GM18907 (cell line): ENCODE measurements around the gene ALDH3B2.
"Not testable (repeated sequence)": the region's sequence is repeated elsewhere in the genome, so short reads cannot be mapped to it uniquely, and the experiment has no call there.

Experiments used
- ATAC-seq: cut with Tn5 transposase; IDR thresholded peaks from one replicate; pipeline ENCODE4 v1.9.1; 2021; ENCODE audit warnings: mild to moderate bottlenecking, moderate library complexity; ENCODE audit not compliant: unreplicated experiment

The ALDH3B2 gene

GRCh38 chr11:67631411-67631810, 43.0 kb downstream of the ALDH3B2 start:
- no peak for ATAC-seq

DNA sequence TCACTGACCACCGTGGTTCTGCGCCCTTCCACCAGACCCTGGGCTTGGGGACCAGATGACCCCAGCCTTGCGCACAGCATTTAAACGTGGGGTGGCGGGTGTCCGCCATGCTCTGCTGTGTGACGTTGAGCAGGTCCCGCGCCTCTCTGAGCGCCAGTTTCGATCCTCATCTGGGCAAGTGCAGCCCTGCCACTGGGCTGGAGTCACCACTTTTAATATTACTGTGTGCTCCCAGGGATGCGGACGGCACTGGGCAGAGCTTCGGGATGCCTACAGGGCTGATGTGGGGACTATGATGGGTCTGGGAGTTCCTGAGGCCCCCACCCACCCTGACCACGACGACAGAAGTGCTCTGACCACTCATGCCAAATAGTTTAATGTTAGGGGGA, 43.5 kb downstream of the ALDH3B2 start:
- no peak for ATAC-seq

- ATAC-seq: peak; percentile 58
Observed at GRCh38 chr11:67630228-67630942, 44.0 kb downstream of the ALDH3B2 start.

DNA sequence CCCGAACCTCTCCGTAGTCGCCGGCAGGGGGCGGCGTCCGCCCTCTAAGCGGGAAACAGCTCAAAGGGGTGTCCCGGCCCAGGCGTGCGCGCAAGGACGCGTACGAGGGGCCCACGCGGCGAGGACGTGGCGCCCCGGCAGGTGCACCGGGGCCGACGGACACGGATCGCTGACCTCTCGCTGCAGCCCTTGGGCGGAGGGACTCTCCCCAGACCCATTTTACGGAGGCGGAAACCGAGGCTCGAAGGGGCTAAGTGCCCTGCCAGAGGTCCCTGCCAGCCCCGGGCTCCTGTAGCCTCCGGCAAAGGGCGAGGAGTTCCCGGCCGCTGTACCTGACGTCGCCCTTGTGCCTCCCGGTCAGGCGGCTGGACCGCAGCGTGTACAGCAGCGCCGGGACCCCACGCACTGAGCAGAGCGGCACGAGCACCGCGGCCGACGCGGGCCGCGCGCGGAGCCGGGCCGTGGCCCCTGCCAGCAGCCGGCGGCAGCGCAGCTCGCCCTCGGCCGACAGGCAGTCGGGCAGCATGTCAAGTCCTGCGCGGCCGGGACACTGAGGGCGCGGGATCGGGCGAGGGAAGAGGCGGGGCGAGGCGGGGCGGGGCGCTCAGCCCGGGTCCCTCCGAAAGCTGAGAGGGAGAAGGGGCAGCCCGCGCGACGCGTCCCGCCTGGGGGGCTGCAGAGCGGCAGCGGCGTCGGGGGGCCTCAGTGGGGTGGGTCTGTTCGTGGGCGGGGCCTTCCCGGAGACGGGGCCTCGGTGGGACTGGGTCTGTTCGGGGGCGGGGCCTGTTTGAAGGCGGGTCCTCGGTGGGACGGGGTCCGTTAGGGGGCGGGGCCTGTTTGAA, 44.8 kb downstream of the ALDH3B2 start, which contains the start of gene NUDT8:
NUDT8 (minus strand) TSS at position 552 of the 842 bp plus-strand sequence; CDS start at position 526, 26 bp downstream.
- peak; percentile 42 for ATAC-seq

- no peak for ATAC-seq
Observed at GRCh38 chr11:67628710-67629385, 45.6 kb downstream of the ALDH3B2 start.

- no peak for ATAC-seq
Observed at GRCh38 chr11:67627812-67628624, 46.4 kb downstream of the ALDH3B2 start.

DNA sequence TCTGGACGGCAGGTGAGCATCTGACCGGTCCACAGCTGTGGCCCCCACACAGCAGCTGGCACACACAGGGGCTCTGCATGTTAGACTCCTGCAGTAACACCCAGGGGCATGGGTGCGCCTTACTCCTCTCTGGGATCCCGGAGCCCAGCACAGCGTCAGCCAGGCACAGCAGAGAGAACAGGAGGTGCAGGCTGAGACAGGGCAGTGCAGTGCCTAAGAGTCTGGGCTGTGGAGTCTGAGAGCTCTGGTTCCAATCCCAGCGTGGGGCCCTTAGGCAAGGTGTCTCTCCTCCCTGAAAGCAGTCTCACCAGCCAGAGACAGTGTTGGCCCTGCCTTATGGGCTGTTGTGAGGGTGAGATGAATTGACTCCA, 47.0 kb downstream of the ALDH3B2 start:
- ATAC-seq: no peak

- no peak for ATAC-seq
Observed at GRCh38 chr11:67626970-67627369, 47.5 kb downstream of the ALDH3B2 start.

DNA sequence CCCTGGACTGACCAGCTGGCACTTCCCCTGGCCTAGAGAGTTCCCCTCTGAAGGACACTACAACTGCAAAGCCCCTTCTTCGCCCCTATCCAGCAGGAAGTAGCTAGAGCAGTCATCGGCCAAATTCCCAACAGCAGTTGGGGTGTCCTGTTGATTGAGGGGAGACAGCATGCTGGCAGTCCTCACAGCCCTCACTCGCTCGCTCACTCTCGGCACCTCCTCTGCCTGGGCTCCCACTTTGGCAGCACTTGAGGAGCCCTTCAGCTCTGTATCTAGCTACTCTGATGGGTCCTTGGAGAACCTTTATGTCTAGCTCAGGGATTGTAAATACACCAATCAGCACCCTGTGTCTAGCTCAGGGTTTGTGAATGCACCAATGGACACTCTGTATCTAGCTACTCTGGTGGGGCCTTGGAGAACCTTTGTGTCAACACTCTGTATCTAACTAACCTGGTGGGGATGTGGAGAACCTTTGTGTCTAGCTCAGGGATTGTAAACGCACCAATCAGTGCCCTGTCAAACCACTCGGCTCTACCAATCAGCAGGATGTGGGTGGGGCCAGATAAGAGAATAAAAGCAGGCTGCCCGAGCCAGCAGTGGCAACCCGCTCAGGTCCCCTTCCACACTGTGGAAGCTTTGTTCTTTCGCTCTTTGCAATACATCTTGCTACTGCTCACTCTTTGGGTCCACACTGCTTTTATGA, 48.1 kb downstream of the ALDH3B2 start:
- ATAC-seq: not testable (repeated sequence)

GRCh38 chr11:67623795-67624194, 50.6 kb downstream of the ALDH3B2 start:
- ATAC-seq: not testable (repeated sequence)

DNA sequence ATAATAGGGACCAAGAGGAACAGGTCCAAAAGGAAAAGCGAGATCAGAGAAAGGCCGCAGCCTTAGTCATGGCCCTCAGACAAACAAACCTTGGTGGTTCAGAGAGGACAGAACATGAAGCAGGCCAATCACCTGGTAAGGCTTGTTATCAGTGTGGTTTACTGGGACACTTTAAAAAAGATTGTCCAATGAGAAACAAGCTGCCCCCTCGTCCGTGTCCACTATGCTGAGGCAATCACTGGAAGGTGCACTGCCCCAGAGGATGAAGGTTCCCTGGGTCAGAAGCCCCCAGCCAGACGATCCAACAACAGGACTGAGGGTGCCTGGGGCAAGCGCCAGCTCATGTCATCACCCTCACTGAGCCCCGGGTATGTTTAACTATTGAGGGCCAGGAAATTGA, 51.5 kb downstream of the ALDH3B2 start:
- not testable (repeated sequence) for ATAC-seq

GRCh38 chr11:67621928-67622327, 52.5 kb downstream of the ALDH3B2 start:
- ATAC-seq: not testable (repeated sequence)

GRCh38 chr11:67620621-67621020, 53.8 kb downstream of the ALDH3B2 start:
- ATAC-seq: not testable (repeated sequence)

DNA sequence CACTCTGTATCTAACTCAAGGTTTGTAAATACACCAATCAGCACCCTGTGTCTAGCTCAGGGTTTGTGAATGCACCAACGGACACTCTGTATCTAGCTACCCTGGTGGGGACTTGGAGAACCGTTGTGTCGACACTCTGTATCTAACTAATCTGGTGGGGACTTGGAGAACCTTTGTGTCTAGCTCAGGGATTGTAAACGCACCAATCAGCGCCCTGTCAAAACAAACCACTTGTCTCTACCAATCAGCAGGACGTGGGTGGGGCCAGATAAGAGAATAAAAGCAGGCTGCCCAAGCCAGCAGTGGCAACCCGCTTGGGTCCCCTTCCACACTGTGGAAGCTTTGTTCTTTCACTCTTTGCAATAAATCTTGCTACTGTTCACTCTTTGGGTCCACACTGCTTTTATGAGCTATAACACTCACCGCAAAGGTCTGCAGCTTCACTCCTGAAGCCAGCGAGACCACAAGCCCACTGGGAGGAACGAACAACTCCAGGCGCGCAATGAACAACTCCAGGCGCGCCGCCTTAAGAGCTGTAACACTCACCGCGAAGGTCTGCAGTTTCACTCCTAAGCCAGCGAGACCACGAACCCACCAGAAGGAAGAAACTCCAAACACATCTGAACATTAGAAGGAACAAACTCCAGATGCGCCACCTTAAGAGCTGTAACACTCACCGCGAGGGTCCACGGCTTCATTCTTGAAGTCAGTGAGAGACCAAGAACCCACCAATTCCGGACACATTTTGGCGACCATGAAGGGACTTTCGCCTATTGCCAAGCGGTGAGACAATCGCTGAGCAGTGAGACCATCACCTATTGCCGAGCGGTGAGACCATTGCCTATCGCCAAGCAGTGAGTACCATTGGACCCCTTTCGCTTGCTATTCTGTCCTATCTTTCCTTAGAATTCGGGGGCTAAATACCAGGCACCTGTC, 54.5 kb downstream of the ALDH3B2 start:
- ATAC-seq: not testable (repeated sequence)

GRCh38 chr11:67618901-67619659, 55.3 kb downstream of the ALDH3B2 start:
- ATAC-seq: not testable (repeated sequence)

- no peak for ATAC-seq
Observed at GRCh38 chr11:67617243-67617953, 57.0 kb downstream of the ALDH3B2 start.

- ATAC-seq: no peak
Observed at GRCh38 chr11:67616431-67617242, 57.8 kb downstream of the ALDH3B2 start.
